Activated CD8-positive, alpha-beta memory T cell treated with anti-CD3 and anti-CD28 coated beads for 4 hours (primary cell): ENCODE results near the gene CSGALNACT2.

Source experiments
- DNase-seq, 2 donors: peaks; one replicate each; pipeline ENCODE4 v3.0.0-alpha.2; 2020; ENCODE audit warnings: low read depth in 2 of 2

CSGALNACT2 gene

GRCh38 chr10:43123361-43124093 is 14.7 kb upstream of the CSGALNACT2 start:
- DNase-seq, result no peak

GRCh38 chr10:43124094-43124521 is 14.1 kb upstream of the CSGALNACT2 start:
- DNase-seq, result no peak

- DNase-seq, result no peak
Observed at GRCh38 chr10:43124574-43125273, 13.5 kb upstream of the CSGALNACT2 start.

- DNase-seq, result no peak
Observed at GRCh38 chr10:43125274-43125845, 12.9 kb upstream of the CSGALNACT2 start.

- no peak for DNase-seq
Observed at GRCh38 chr10:43125881-43126731, 12.1 kb upstream of the CSGALNACT2 start.

GRCh38 chr10:43126759-43127424 is 11.4 kb upstream of the CSGALNACT2 start:
- DNase-seq, result no peak

- DNase-seq, result no peak
Observed at GRCh38 chr10:43127442-43127841, 10.8 kb upstream of the CSGALNACT2 start.

- DNase-seq, result no peak
Observed at GRCh38 chr10:43128331-43128730, 9.9 kb upstream of the CSGALNACT2 start.

- DNase-seq, result no peak
Observed at GRCh38 chr10:43128958-43129706, 9.1 kb upstream of the CSGALNACT2 start.

GRCh38 chr10:43130770-43131171 is 7.5 kb upstream of the CSGALNACT2 start:
- DNase-seq, result no peak

GRCh38 chr10:43131256-43131655 is 7.0 kb upstream of the CSGALNACT2 start:
- no peak for DNase-seq

- no peak for DNase-seq
Observed at GRCh38 chr10:43131906-43132305, 6.3 kb upstream of the CSGALNACT2 start.

- no peak for DNase-seq
Observed at GRCh38 chr10:43132867-43133787, 5.1 kb upstream of the CSGALNACT2 start.

- DNase-seq, result no peak
Observed at GRCh38 chr10:43134126-43134905, 3.9 kb upstream of the CSGALNACT2 start.

GRCh38 chr10:43135064-43135463 is 3.2 kb upstream of the CSGALNACT2 start:
- no peak for DNase-seq

- DNase-seq, result no peak
Observed at GRCh38 chr10:43135656-43136055, 2.6 kb upstream of the CSGALNACT2 start.

GRCh38 chr10:43136432-43136831 is 1.8 kb upstream of the CSGALNACT2 start:
- no peak for DNase-seq

- no peak for DNase-seq
Observed at GRCh38 chr10:43136995-43137716, 1.1 kb upstream of the CSGALNACT2 start.
